Upper lobe of left lung (tissue), 6 donors: ENCODE measurements around the gene RAPGEF1. TPM values are rescaled to one million over a fixed set of nuclear protein-coding genes. Genes with fewer than 3 reads are reported as not detected.

Experiments used
- ATAC-seq, 2 donors: fragments of 200-7000 bp; cut with Tn5 transposase; one replicate each; pipeline ENCODE4 v1.9.1; 2022; ENCODE audit warnings: mild to moderate bottlenecking in 2 of 2, moderate library complexity in 2 of 2; ENCODE audit not compliant: low FRiP score in 2 of 2
- DNase-seq, 2 donors: peaks; one replicate each; pipeline ENCODE4 v3.0.0-alpha.2; 2019 to 2020
- H3K27ac ChIP-seq, 4 donors: fragments of 200-600 bp; sonication (generic); one replicate each; pipeline ENCODE4 v1.5.1; 2016 to 2019
- H3K27me3 ChIP-seq, 4 donors: fragments of 200-600 bp; sonication (generic); one replicate each; pipeline ENCODE4 v1.5.1; 2017 to 2019
- H3K36me3 ChIP-seq, 4 donors: fragments of 200-600 bp; sonication (generic); one replicate each; pipeline ENCODE4 v1.5.1; 2016 to 2019
- H3K4me1 ChIP-seq, 4 donors: fragments of 200-600 bp; sonication (generic); one replicate each; pipeline ENCODE4 v1.5.1; 2018 to 2019
- H3K4me3 ChIP-seq, 4 donors: fragments of 200-600 bp; sonication (generic); one replicate each; pipeline ENCODE4 v1.5.1; 2017 to 2019; ENCODE audit warnings: mild to moderate bottlenecking in 2 of 4, moderate library complexity in 1 of 4
- H3K9me3 ChIP-seq, 4 donors: fragments of 200-600 bp; sonication (generic); one replicate each; pipeline ENCODE4 v1.5.1; 2018 to 2019
- CTCF ChIP-seq, 6 experiments: fragments of 450-650 bp in 4 of 6; fragments of 200-600 bp in 2 of 6; sonication (generic) in 2 of 6; IDR thresholded peaks; one replicate each; pipeline ENCODE4 v1.5.1; 2016 to 2019; ENCODE audit warnings: antibody characterized with exemption in 6 of 6
- EP300 ChIP-seq, 4 donors: sonication (generic); formaldehyde crosslinking; IDR thresholded peaks; one replicate each; pipeline ENCODE4 v1.5.1; 2017; ENCODE audit warnings: antibody characterized with exemption in 4 of 4, control low read depth in 2 of 4
- POLR2A ChIP-seq, 4 donors: fragments of 450-650 bp; IDR thresholded peaks; one replicate each; pipeline ENCODE4 v1.5.1; 2016 to 2017; ENCODE audit warnings: antibody characterized with exemption in 4 of 4, mild to moderate bottlenecking in 2 of 4
- POLR2AphosphoS5 ChIP-seq, 2 donors: sonication (generic); formaldehyde crosslinking; IDR thresholded peaks; one replicate each; pipeline ENCODE4 v1.5.1; 2017; ENCODE audit warnings: antibody characterized with exemption in 2 of 2
- WGBS, 2 donors: methylation state at CpG; one replicate each; pipeline ENCODE4 v1.1.5; 2017 to 2018; 5-methylcytosine and 5-hydroxymethylcytosine counted together
- total RNA-seq, 6 donors: library from RNA; depleted of rRNA in 4 of 6; stranded (reverse); fragments of >200 nt in 4 of 6; gene quantifications; one replicate each; pipeline versions ENCODE4 v1.1.0 to v1.2.1, GENCODE V29; 2016 to 2021
- donor health status: DM: no; HTN: no; CAD: no; lungs with moderate emphysema.
- donor health status: DM: no; HTN: yes; CAD: no; lungs with severe emphysema.

RAPGEF1 gene
- total RNA-seq, 6 donors from 2014 or later: 82.8 to 161 (median 96.8) TPM

- 57 to 58% methylated on average over 13 of the region's 13 CpGs for WGBS, 2 donors
- no peaks in the 10 kb centered on the region for H3K27me3 ChIP-seq
- DNase-seq: peak in 1 of 2 donors; percentile 86
- H3K4me1 ChIP-seq: peaks cover 80 to 100% (median 85%) of the 10 kb centered on the region in 4 donors
- peak overlapping the region in 2 of 4 donors; percentile 4 to 17 for H3K4me3 ChIP-seq
- TF ChIP-seq POLR2A (IDR thresholded peaks at IDR 0.05) (no peak), CTCF (IDR thresholded peaks at IDR 0.05) (no peak), POLR2AphosphoS5 (IDR thresholded peaks at IDR 0.05) (peak; percentile 20 to 52), EP300 (IDR thresholded peaks at IDR 0.05) (peak in 1 of 4 donors; percentile 23)
- H3K36me3 ChIP-seq: no peaks in the 10 kb centered on the region
- peak overlapping the region; percentile 80 to 90 (median 84) for H3K27ac ChIP-seq
- H3K9me3 ChIP-seq: no peaks in the 10 kb centered on the region
- ATAC-seq: peak; percentile 75 to 77
Measured at GRCh38 chr9:131708226-131709002, 31.5 kb downstream of the RAPGEF1 start.

GRCh38 chr9:131707733-131708157 is 32.1 kb downstream of the RAPGEF1 start:
- TF ChIP-seq CTCF (IDR thresholded peaks at IDR 0.05) (no peak), POLR2A (IDR thresholded peaks at IDR 0.05) (no peak), POLR2AphosphoS5 (IDR thresholded peaks at IDR 0.05) (no peak), EP300 (IDR thresholded peaks at IDR 0.05) (no peak)
- Histone ChIP-seq H3K4me3 (peak overlapping the region in 2 of 4 donors; percentile 4 to 17), H3K4me1 (peaks cover 74 to 99% (median 81%) of the 10 kb centered on the region in 4 donors), H3K9me3 (no peaks in the 10 kb centered on the region), H3K36me3 (no peaks in the 10 kb centered on the region), H3K27ac (peak overlapping the region; percentile 80 to 90 (median 84)), H3K27me3 (no peaks in the 10 kb centered on the region)
- peak; percentile 58 to 76 for ATAC-seq
- WGBS, 2 donors: 32 to 48% methylated on average over 4 of the region's 4 CpGs
- peak in 1 of 2 donors; percentile 51 for DNase-seq

- ATAC-seq (no peak), DNase-seq (no peak)
- Histone ChIP-seq H3K9me3 (no peaks in the 10 kb centered on the region), H3K4me3 (peak overlapping the region in 1 of 4 donors; percentile 1), H3K4me1 (peaks cover 67 to 96% (median 83%) of the 10 kb centered on the region in 4 donors), H3K27ac (peak overlapping the region; percentile 80 to 90 (median 84)), H3K27me3 (no peaks in the 10 kb centered on the region), H3K36me3 (no peaks in the 10 kb centered on the region)
- no peak for TF ChIP-seq POLR2A (IDR thresholded peaks at IDR 0.05)
- no peak for TF ChIP-seq CTCF (IDR thresholded peaks at IDR 0.05)
- TF ChIP-seq POLR2AphosphoS5 (IDR thresholded peaks at IDR 0.05): no peak
- TF ChIP-seq EP300 (IDR thresholded peaks at IDR 0.05): no peak
- WGBS, 2 donors: 84 to 90% methylated on average over 5 of the region's 5 CpGs
Measured at GRCh38 chr9:131707050-131707449, 32.8 kb downstream of the RAPGEF1 start.

- ATAC-seq: no peak
- H3K4me1 ChIP-seq: peaks cover 62 to 92% (median 85%) of the 10 kb centered on the region in 4 donors
- WGBS, 2 donors: 82 to 83% methylated on average over 6 of the region's 6 CpGs
Measured at GRCh38 chr9:131706608-131706970, 33.3 kb downstream of the RAPGEF1 start.

More at GRCh38 chr9:131706608-131706970, 33.3 kb downstream of the RAPGEF1 start:
- Histone ChIP-seq H3K27me3 (no peaks in the 10 kb centered on the region), H3K4me3 (no peak overlapping the region), H3K36me3 (no peaks in the 10 kb centered on the region), H3K9me3 (no peaks in the 10 kb centered on the region), H3K27ac (peak overlapping the region; percentile 80 to 90 (median 84))
- no peak for TF ChIP-seq POLR2A (IDR thresholded peaks at IDR 0.05)
- TF ChIP-seq CTCF (IDR thresholded peaks at IDR 0.05): no peak
- no peak for TF ChIP-seq EP300 (IDR thresholded peaks at IDR 0.05)
- TF ChIP-seq POLR2AphosphoS5 (IDR thresholded peaks at IDR 0.05): no peak
- DNase-seq: no peak
